Mesendoderm (in vitro differentiated cells): ENCODE data around the gene SMAD2.

Experiments used
- DNase-seq: peaks from one replicate; pipeline ENCODE4 v3.0.0; 2013
- H2AK5ac ChIP-seq: 2 replicates; pipeline ENCODE4 v1.6.1; 2013; ENCODE audit warnings: low read length, inconsistent platforms
- H2BK120ac ChIP-seq: 2 replicates; pipeline ENCODE4 v1.6.1; 2013; ENCODE audit warnings: low read depth, mild to moderate bottlenecking, low read length, moderate library complexity, mixed read lengths
- H2BK15ac ChIP-seq: replicated peaks from 2 replicates; pipeline ENCODE4 v1.6.1; 2013; ENCODE audit warnings: low read depth, mild to moderate bottlenecking, moderate library complexity
- H2BK5ac ChIP-seq: 2 replicates; pipeline ENCODE4 v1.6.1; 2013; ENCODE audit warnings: low read length, inconsistent platforms
- H3K18ac ChIP-seq: 2 replicates; pipeline ENCODE4 v1.6.1; 2013; ENCODE audit warnings: mild to moderate bottlenecking, low read length, mixed read lengths
- H3K23ac ChIP-seq: one replicate; pipeline ENCODE4 v1.6.1; 2013; ENCODE audit warnings: low read length
- H3K27ac ChIP-seq: 2 replicates; pipeline ENCODE4 v1.5.1; 2013; ENCODE audit warnings: low read depth, mild to moderate bottlenecking, inconsistent platforms, low read length, moderate library complexity
- H3K27me3 ChIP-seq: 2 replicates; pipeline ENCODE4 v1.6.1; 2013; ENCODE audit warnings: low read length, control low read depth, mild to moderate bottlenecking, inconsistent platforms; ENCODE audit not compliant: insufficient read depth, poor library complexity
- H3K36me3 ChIP-seq: 2 replicates; pipeline ENCODE4 v1.6.1; 2013; ENCODE audit warnings: low read length, inconsistent platforms; ENCODE audit not compliant: control insufficient read depth, insufficient read depth
- H3K4ac ChIP-seq: one replicate; pipeline ENCODE4 v1.6.1; 2013; ENCODE audit warnings: low read depth, mild to moderate bottlenecking, low read length, moderate library complexity
- H3K4me1 ChIP-seq: 2 replicates; pipeline ENCODE4 v1.6.1; 2013; ENCODE audit warnings: low read depth, low read length, inconsistent platforms; ENCODE audit not compliant: control insufficient read depth
- H3K4me2 ChIP-seq: 2 replicates; pipeline ENCODE4 v1.6.1; 2013; ENCODE audit warnings: low read length
- H3K4me3 ChIP-seq: 2 replicates; pipeline ENCODE4 v1.5.1; 2013; ENCODE audit warnings: mild to moderate bottlenecking, low read length
- H3K56ac ChIP-seq: one replicate; pipeline ENCODE4 v1.6.1; 2013; ENCODE audit warnings: low read length
- H3K79me1 ChIP-seq: 2 replicates; pipeline ENCODE4 v1.6.1; 2013; ENCODE audit warnings: low read length, inconsistent platforms
- H3K79me2 ChIP-seq: 2 replicates; pipeline ENCODE4 v1.6.1; 2013; ENCODE audit warnings: mild to moderate bottlenecking, low read length; ENCODE audit not compliant: control insufficient read depth, insufficient read depth
- H3K9ac ChIP-seq: 2 replicates; pipeline ENCODE4 v1.6.1; 2013; ENCODE audit warnings: low read length, inconsistent platforms
- H4K5ac ChIP-seq: one replicate; pipeline ENCODE4 v1.6.1; 2013; ENCODE audit warnings: low read length
- H4K8ac ChIP-seq: one replicate; pipeline ENCODE4 v1.6.1; 2013; ENCODE audit warnings: low read depth, mild to moderate bottlenecking, control low read depth, low read length, moderate library complexity
- WGBS: extraction: QIAGEN DNeasy Blood & Tissue Kit; methylation state at CpG from one replicate; pipeline ENCODE4 v1.1.7; 2013; ENCODE audit warnings: low lambda C conversion rate, missing lambda C conversion rate; ENCODE audit not compliant: insufficient coverage; ENCODE audit errors: extremely low coverage; 5-methylcytosine and 5-hydroxymethylcytosine counted together

Gene SMAD2

DNA sequence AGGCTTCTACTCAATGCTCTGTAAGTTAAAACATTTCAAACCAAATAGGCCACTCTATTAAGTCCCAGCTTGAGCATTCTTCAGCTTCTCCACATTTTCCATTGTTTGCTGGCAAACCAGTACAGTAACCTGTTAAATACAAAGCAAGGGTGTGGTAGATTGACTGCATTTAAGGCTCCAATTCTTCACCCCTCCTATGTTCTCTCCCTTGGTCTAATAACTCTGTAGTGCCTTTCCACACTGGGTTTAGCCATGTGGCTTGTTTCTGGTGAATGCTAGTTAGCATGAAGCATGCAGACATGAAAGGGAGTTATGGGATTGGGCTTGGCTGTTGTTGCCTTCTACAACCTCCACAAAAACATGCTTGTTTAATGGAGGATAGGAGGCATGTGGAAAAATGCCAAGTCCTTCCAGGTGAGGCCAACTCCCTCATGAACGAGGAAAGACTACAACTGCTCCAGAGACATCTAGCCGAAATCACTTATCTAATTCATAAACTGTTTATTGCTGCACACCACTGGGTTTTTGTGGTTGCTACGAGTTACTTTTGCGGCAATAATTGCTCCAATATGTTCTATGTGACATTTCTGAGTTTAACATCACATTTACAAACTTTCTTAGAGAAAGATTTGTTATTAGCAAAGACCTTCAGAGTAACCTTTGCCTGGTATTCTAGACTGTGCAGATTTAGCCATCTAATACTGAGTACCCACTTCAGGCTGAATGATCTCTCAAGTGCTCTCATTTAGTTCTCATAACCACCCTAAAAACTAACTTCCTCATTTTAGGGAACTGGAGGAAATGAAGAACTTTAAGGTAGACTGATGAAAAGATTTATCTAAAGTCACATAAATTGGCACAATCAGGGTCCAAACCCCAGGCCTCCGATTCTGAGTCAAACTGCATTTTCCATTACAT lies 104.0 kb downstream of the SMAD2 start:
- no CpG with 5 or more reads among the region's 5 CpGs for WGBS
- H3K27me3 ChIP-seq, result no peaks in the 10 kb centered on the region

DNA sequence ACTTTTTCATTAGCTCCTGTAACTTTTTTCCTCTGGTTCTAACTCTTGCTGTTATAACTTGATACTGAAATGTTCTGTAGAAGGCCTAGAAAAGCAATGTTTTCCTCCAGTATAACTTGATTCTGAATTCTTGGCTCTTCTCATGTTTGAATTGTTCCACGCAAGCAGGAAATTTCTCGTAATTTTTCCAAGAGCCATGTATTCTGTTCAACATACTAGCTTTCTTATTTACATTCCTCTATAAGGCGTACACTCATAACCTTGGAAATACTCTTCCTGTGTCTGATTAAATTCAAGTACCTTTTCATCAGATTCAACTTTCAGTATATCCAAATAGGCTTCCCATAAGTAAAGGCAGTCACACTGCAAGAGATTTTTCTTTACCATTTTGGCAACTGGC lies 109.1 kb downstream of the SMAD2 start:
- Histone ChIP-seq H3K4me2 (no peak overlapping the region), H3K79me1 (no peaks in the 10 kb centered on the region), H4K5ac (no peak overlapping the region), H4K8ac (no peak overlapping the region), H3K18ac (no peak overlapping the region), H2AK5ac (no peak overlapping the region), H3K56ac (no peak overlapping the region), H3K27ac (no peak overlapping the region), H3K9ac (no peak overlapping the region), H3K27me3 (no peaks in the 10 kb centered on the region), H3K23ac (no peak overlapping the region), H3K4ac (no peak overlapping the region), H3K4me1 (no peaks in the 10 kb centered on the region), H2BK15ac (no peak overlapping the region), H2BK120ac (no peak overlapping the region), H3K36me3 (no peaks in the 10 kb centered on the region), H2BK5ac (no peak overlapping the region), H3K79me2 (no peaks in the 10 kb centered on the region), H3K4me3 (no peak overlapping the region)
- no CpG with 5 or more reads among the region's 3 CpGs for WGBS
- no peak for DNase-seq

More for the DNA sequence above, 104.0 kb downstream of the SMAD2 start:
- H3K18ac ChIP-seq, result no peak overlapping the region
- H3K27ac ChIP-seq, result no peak overlapping the region
- H2BK15ac ChIP-seq, result no peak overlapping the region
- DNase-seq, result no peak
- H3K4ac ChIP-seq, result no peak overlapping the region
- no peak overlapping the region for H3K9ac ChIP-seq
- no peak overlapping the region for H4K8ac ChIP-seq
- no peak overlapping the region for H3K4me3 ChIP-seq
- H2AK5ac ChIP-seq, result no peak overlapping the region
- H3K36me3 ChIP-seq, result peaks cover 1% of the 10 kb centered on the region
- no peak overlapping the region for H3K56ac ChIP-seq
- H3K79me2 ChIP-seq, result no peaks in the 10 kb centered on the region
- no peak overlapping the region for H2BK120ac ChIP-seq
- no peaks in the 10 kb centered on the region for H3K4me1 ChIP-seq
- no peak overlapping the region for H3K23ac ChIP-seq
- H2BK5ac ChIP-seq, result no peak overlapping the region
- no peak overlapping the region for H4K5ac ChIP-seq
- no peak overlapping the region for H3K4me2 ChIP-seq
- H3K79me1 ChIP-seq, result no peaks in the 10 kb centered on the region

DNA sequence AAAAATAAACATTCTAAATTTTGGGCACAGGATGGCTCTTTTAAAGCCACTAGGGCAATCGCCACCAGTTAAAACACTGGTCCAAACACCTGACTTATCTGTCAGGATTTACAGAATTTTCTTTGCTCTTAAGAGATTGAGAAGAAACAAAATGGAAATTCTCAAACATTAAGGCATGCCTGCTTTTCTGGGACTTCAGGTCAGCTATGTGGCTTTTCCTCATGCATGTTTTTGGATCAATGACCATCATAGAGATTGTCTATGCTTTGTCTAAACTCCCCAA lies 112.7 kb downstream of the SMAD2 start:
- no peaks in the 10 kb centered on the region for H3K79me2 ChIP-seq
- no peak overlapping the region for H3K9ac ChIP-seq
- no peak overlapping the region for H2BK5ac ChIP-seq
- no peak overlapping the region for H2AK5ac ChIP-seq
- no peak for DNase-seq
- no peaks in the 10 kb centered on the region for H3K36me3 ChIP-seq
- H3K18ac ChIP-seq, result no peak overlapping the region
- H2BK120ac ChIP-seq, result no peak overlapping the region
- H3K79me1 ChIP-seq, result no peaks in the 10 kb centered on the region
- H3K27me3 ChIP-seq, result no peaks in the 10 kb centered on the region
- no CpG with 5 or more reads among the region's 1 CpG for WGBS
- no peak overlapping the region for H3K56ac ChIP-seq
- no peak overlapping the region for H3K23ac ChIP-seq
- H2BK15ac ChIP-seq, result no peak overlapping the region
- H3K27ac ChIP-seq, result no peak overlapping the region
- no peak overlapping the region for H4K5ac ChIP-seq
- H4K8ac ChIP-seq, result no peak overlapping the region
- no peak overlapping the region for H3K4me3 ChIP-seq
- H3K4me1 ChIP-seq, result no peaks in the 10 kb centered on the region
- no peak overlapping the region for H3K4me2 ChIP-seq
- no peak overlapping the region for H3K4ac ChIP-seq

DNA sequence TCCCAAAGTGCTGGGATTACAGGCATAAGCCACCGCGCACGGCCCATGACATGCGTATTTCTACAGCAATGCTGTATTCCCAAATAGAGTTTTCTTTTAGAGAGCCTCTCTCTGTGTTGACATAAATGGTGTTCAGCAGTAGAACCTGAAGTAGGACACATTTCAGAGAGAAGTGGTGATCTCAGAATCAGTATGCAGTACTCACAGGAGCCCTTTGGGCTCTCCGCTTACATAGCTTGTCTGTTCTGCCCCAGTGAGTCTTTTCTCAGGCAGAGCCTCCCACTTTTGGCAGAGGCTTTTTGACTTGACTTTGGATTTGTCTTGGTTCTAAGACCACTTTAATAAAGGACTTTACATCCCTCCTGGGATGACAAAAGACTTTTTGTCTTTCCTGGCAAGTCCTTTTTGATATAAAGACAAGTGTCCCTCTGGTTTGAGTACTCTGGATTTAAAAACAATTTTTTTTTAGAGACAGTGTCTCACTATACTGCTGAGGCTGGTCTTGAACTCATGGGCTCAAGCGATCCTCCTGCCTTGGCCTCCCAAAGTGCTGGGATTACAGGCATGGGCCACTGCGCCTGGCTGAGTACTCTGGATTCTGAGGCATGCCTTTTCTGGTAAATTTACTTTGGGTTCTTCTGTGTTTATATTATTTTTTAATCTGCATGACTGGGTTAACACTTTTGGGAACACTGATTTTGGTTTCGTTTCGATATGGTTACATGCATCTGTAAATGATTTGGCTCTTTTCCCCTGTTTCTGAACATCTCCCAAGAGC lies 113.3 kb downstream of the SMAD2 start:
- H3K27ac ChIP-seq, result no peak overlapping the region
- no CpG with 5 or more reads among the region's 9 CpGs for WGBS

GRCh38 chr18:47815486-47816270 lies 114.8 kb downstream of the SMAD2 start:
- no peaks in the 10 kb centered on the region for H3K36me3 ChIP-seq
- H3K9ac ChIP-seq, result no peak overlapping the region
- no peaks in the 10 kb centered on the region for H3K79me1 ChIP-seq
- H2AK5ac ChIP-seq, result no peak overlapping the region
- H3K4me2 ChIP-seq, result no peak overlapping the region
- H2BK15ac ChIP-seq, result no peak overlapping the region
- H3K23ac ChIP-seq, result no peak overlapping the region
- no peak overlapping the region for H3K27ac ChIP-seq
- H4K8ac ChIP-seq, result no peak overlapping the region
- no peaks in the 10 kb centered on the region for H3K4me1 ChIP-seq
- H2BK120ac ChIP-seq, result no peak overlapping the region
- H2BK5ac ChIP-seq, result no peak overlapping the region
- H4K5ac ChIP-seq, result no peak overlapping the region
- peak; percentile 96 for DNase-seq
- no peak overlapping the region for H3K56ac ChIP-seq
- H3K4me3 ChIP-seq, result no peak overlapping the region
- no peaks in the 10 kb centered on the region for H3K79me2 ChIP-seq
- H3K4ac ChIP-seq, result no peak overlapping the region
- no peaks in the 10 kb centered on the region for H3K27me3 ChIP-seq
- no peak overlapping the region for H3K18ac ChIP-seq
- WGBS, result no CpG with 5 or more reads among the region's 5 CpGs

More for the DNA sequence above, 113.3 kb downstream of the SMAD2 start:
- Histone ChIP-seq H3K4me1 (no peaks in the 10 kb centered on the region), H2BK120ac (no peak overlapping the region), H3K23ac (no peak overlapping the region), H2AK5ac (no peak overlapping the region), H4K8ac (no peak overlapping the region), H3K36me3 (no peaks in the 10 kb centered on the region), H4K5ac (no peak overlapping the region), H3K4me3 (no peak overlapping the region), H3K4me2 (no peak overlapping the region), H3K9ac (no peak overlapping the region), H3K56ac (no peak overlapping the region), H3K79me1 (no peaks in the 10 kb centered on the region), H2BK5ac (no peak overlapping the region), H3K79me2 (no peaks in the 10 kb centered on the region), H2BK15ac (no peak overlapping the region), H3K4ac (no peak overlapping the region), H3K18ac (no peak overlapping the region), H3K27me3 (no peaks in the 10 kb centered on the region)
- peak; percentile 25 for DNase-seq
